Brain microvascular endothelial cell (primary cell): ENCODE results near the gene FRMD5.
"Not testable (repeated sequence)": the region's sequence is repeated elsewhere in the genome, so short reads cannot be mapped to it uniquely, and the experiment has no call there.

Experiments
- DNase-seq: peaks from one replicate; pipeline ENCODE4 v3.0.0-alpha.2; 2020
- H3K27ac ChIP-seq: fragments of 250-450 bp; sonication (Bioruptor Pico); 2 replicates; pipeline ENCODE4 v1.5.1; 2020; ENCODE audit warnings: mild to moderate bottlenecking, moderate library complexity
- H3K27me3 ChIP-seq: fragments of 250-450 bp; sonication (Bioruptor Pico); replicated peaks from 2 replicates; pipeline ENCODE4 v1.5.1; 2020; ENCODE audit warnings: mild to moderate bottlenecking
- H3K36me3 ChIP-seq: fragments of 250-450 bp; sonication (Bioruptor Pico); replicated peaks from 2 replicates; pipeline ENCODE4 v1.5.1; 2020; ENCODE audit warnings: mild to moderate bottlenecking
- H3K4me3 ChIP-seq: 2 replicates; pipeline ENCODE4 v1.5.1; 2011; ENCODE audit warnings: low read depth, mild to moderate bottlenecking, control low read depth, low read length, moderate library complexity
- CTCF ChIP-seq: IDR thresholded peaks from 2 replicates; pipeline ENCODE4 v1.5.1; 2011; ENCODE audit warnings: low read depth, mild to moderate bottlenecking, moderate library complexity, low read length, control low read depth, inconsistent platforms; ENCODE audit errors: missing control alignments
- in situ Hi-C: cut with HindIII; loops from 2 replicates; pipeline ENCODE4 v1.10.0; 2017; ENCODE audit warnings: low sequenced_read_pairs, low pct_ligation_motif_present

Gene FRMD5

DNA sequence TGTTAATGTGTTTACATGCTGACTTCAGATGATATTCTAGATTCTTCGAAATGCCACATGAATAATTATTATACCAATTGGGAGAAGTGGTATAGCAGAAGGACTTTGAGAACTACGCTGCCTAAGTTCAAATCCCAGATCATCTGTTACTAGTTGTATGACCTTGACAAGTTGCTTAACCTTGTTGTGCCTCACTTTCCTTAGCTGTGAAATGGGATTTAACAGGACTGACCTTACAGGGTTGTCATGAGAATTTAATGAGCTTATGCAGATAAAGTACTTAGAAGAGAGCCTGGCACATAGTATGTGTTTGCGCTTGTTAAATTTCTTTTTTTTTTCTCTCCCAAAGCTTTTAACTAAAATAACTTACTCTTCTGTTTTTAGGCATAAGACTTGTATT, 343.8 kb downstream of the FRMD5 start:
- in situ Hi-C loops, result no loop called here
- no peak for TF ChIP-seq CTCF
- H3K36me3 ChIP-seq, result no peaks in the 10 kb centered on the region
- no peaks in the 10 kb centered on the region for H3K27me3 ChIP-seq
- no peak overlapping the region for H3K4me3 ChIP-seq
- H3K27ac ChIP-seq, result no peak overlapping the region
- DNase-seq, result no peak

- H3K27ac ChIP-seq, result peak overlapping the region; percentile 32
- TF ChIP-seq CTCF, result no peak
- in situ Hi-C loops, result no loop called here
- H3K36me3 ChIP-seq, result no peaks in the 10 kb centered on the region
- no peak overlapping the region for H3K4me3 ChIP-seq
- peak; percentile 37 for DNase-seq
- no peaks in the 10 kb centered on the region for H3K27me3 ChIP-seq
Measured at GRCh38 chr15:43845421-43845820, 349.6 kb downstream of the FRMD5 start.

DNA sequence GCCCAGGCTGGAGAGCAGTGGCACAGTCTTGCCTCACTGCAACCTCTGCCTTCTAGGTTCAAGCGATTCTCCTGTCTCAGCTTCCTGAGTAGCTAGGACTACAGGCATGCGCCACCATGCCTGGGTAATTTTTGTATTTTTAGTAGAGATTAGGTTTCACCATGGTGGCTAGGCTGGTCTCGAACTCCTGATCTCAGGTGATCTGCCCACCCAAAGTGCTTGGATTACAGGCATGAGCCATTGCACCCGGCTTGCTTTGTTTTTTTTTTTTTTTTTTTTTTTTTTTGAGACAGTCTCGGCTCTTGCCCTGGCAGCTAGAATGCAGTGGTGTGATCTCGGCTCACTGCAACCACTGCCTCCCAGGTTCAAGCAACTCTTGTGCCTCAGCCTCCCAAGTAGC, 362.6 kb downstream of the FRMD5 start:
- in situ Hi-C loops, DNase-seq, H3K27ac ChIP-seq, H3K36me3 ChIP-seq, H3K4me3 ChIP-seq, H3K27me3 ChIP-seq: not testable (repeated sequence)

GRCh38 chr15:43831519-43832052, 363.5 kb downstream of the FRMD5 start:
- DNase-seq, H3K27ac ChIP-seq, in situ Hi-C loops, H3K36me3 ChIP-seq, H3K4me3 ChIP-seq, H3K27me3 ChIP-seq: not testable (repeated sequence)

GRCh38 chr15:43830691-43831275, 364.3 kb downstream of the FRMD5 start:
- H3K36me3 ChIP-seq, H3K27me3 ChIP-seq: not testable (repeated sequence)

DNA sequence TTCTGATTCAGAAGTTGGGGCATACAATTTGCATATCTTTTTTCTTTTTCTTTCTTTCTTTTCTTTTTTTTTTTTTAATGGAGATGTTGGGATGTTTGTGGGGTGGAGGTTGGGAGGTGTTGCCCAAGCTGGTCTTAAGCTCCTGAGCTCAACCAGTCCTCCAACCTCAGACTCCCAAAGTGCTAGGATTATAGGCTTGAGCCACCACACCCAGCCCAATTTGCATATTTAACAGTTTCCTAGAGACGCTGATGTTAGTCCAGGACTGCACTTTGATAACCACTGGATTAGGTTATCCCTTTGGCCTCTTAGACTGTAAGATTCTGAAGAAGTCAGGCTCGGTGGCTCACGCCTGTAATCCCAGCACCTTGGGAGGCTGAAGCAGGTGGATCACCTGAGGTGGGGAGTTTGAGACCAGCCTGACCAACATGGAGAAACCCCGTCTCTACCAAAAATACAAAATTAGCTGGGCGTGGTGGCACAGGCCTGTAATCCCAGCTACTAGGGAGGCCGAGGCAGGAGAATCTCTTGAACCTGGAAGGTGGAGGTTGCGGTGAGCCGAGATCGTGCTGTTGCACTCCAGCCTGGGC, 365.0 kb downstream of the FRMD5 start:
- H3K27ac ChIP-seq, in situ Hi-C loops, H3K36me3 ChIP-seq, H3K27me3 ChIP-seq, DNase-seq, H3K4me3 ChIP-seq: not testable (repeated sequence)

More at GRCh38 chr15:43830691-43831275, 364.3 kb downstream of the FRMD5 start:
- H3K4me3 ChIP-seq, DNase-seq, in situ Hi-C loops, H3K27ac ChIP-seq: not testable (repeated sequence)

DNA sequence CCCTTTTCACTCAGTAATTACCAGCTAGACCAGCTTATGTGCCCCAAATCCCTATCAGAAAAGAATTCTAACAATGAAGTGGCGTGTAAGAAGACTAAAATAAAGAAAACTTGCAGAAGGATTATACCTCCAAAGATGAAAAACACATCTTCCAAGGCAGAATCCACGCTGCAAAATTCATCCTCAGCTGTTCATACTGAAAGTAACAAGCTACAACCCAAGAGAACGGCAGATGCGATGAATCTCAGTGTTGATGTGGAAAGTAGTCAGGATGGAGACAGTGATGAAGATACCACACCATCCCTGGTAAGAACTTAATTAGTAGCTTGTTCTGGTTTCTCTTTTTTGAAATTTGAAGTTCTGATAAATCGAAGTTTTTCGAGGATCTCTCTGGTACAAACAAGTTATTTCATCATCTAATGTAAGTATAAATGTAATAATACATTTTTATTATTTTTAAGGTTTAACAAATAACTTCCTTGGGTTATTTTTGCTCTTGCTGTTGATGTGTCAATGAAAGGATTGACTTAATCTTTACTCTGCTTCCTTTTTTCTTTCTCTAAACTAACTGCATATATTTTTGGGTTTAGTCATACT, 366.9 kb downstream of the FRMD5 start:
- Histone ChIP-seq H3K27ac (no peak overlapping the region), H3K27me3 (no peaks in the 10 kb centered on the region), H3K4me3 (peak overlapping the region; percentile 76), H3K36me3 (no peaks in the 10 kb centered on the region)
- in situ Hi-C loops, result no loop called here
- no peak for TF ChIP-seq CTCF
- DNase-seq, result no peak
